ENCODE measurements around the gene TXNDC2.
"Not testable (repeated sequence)": the region's sequence is repeated elsewhere in the genome, so short reads cannot be mapped to it uniquely, and the experiment has no call there.

TXNDC2 gene

GRCh38 chr18:9885170-9886004 lies at the start of gene TXNDC2:
TXNDC2 (plus strand) TSS chr18:9885973; CDS start chr18:9886681, 708 bp downstream.
- no peak for DNase-seq

- DNase-seq = no peak
Observed at GRCh38 chr18:9838144-9838877, 47.5 kb upstream of the TXNDC2 start.

- no peak for DNase-seq
Observed at GRCh38 chr18:9839211-9839610, 46.6 kb upstream of the TXNDC2 start.

DNA sequence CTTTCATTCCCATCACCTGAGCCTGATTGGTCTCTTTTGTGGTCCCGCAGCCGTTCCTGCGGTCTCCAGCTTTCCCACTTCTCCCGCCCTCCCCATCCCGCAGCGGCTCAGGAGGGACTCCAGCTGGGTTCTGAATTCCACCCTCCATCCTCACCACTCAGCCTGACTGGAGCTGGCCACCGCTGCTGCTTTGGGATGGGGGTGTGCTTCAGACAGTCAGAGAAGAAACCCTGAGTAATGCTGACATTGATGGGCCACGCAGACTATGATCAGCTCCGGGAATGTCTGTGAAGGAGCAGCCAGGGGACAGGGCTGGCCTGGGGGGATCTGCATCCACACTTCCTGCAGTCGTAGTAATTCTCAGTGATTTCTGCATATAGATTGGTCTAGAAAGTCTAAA lies 45.9 kb upstream of the TXNDC2 start:
- DNase-seq = no peak

DNA sequence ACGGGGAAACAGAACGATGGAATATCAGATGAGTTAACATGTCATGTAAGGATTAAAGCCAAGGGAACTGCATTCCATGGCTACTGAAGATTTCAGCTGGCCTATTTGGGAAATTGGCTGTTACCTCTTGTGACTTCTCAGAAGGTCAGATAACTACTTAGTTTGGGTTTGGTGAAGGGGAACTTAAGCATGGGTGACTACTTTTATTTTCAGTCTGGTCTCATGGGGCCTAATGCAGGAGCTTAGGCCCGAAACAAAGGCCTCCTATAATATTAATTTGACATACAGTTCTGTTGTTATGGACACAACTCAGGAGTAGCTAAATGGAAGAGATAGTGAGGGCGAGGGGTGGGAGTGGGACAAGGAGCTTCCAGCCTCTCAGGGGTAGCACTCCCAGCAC lies 44.0 kb upstream of the TXNDC2 start:
- no peak for DNase-seq

- no peak for DNase-seq
Observed at GRCh38 chr18:9842448-9842847, 43.3 kb upstream of the TXNDC2 start.

GRCh38 chr18:9845256-9845655 lies 40.5 kb upstream of the TXNDC2 start:
- DNase-seq = no peak

- no peak for DNase-seq
Observed at GRCh38 chr18:9846162-9846925, 39.4 kb upstream of the TXNDC2 start.

- DNase-seq = no peak
Observed at GRCh38 chr18:9848170-9848879, 37.4 kb upstream of the TXNDC2 start.

- no peak for DNase-seq
Observed at GRCh38 chr18:9849407-9850283, 36.1 kb upstream of the TXNDC2 start.

DNA sequence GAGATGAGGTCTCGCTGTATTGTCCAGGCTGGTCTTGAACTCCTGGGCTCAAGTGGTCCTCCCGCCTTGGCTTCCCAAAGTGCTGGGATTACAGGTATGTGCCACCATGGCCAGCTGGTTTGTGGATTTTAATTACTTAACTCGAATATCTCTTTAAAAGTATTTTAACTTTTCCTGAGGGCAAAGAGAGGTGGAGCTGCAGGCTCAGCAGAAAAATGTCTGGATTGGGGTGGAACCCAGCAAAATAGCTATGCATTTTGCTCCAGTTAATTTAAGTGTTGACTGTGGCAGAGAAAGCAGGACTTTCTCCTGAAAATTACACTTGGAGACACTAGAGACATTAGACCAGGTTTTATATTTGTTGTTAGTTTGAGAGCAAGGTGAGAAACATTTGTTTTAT lies 35.5 kb upstream of the TXNDC2 start:
- DNase-seq = no peak

DNA sequence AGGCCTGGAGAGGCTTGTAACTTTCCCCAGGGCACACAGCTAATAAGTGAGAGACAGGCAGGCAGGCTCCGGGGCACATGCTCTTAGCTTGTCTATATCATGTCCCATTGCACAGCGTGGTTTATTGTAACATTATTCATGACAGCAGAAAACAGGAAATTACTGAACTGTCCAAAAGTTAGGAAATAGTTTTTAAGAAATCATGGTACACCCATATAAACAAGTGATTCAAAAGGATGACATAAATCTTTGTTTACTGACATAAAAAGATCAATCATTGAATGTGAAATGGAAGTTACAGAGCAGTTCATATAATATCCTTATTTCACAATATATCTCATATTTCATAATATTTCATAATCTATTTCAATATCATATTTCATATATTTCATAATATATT lies 34.3 kb upstream of the TXNDC2 start:
- no peak for DNase-seq

DNA sequence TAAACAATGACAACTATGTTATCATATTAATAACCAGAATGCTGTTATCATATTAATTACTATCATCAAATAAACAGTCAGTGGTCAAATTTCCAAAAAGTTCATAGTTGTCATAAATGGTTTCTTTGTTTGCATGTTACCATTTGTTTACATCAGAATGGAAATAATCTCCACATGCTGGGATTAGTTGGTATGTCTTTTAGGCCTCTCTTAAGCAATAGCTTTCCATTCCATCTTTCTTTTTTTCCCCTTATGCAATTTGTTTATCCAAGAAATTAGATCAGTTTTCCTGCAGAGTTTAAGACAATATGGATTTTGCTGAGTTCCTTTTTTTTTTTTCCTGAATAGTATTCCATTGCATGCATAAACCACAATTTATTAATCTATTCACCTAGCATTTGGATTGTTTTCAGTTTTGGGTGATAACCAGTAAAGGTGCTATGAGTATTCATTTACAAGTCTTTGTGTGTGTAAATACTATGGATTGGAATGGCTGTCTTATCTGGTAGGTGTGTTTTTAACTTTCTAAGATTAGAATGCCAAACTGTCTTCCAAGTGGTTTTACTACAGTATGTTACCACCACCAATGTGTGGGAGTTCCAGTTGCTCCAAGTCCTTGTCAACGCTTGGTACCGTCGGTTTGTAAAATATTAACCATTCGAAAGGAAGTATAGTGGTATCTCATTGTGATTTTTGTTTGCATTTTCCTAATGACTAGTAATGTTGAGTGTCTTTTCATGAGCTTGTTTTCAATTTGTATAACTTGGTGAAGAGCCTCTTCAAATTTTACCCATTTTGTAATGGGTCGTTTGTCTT lies 33.3 kb upstream of the TXNDC2 start:
- no peak for DNase-seq

- no peak for DNase-seq
Observed at GRCh38 chr18:9854801-9855676, 30.7 kb upstream of the TXNDC2 start.

DNA sequence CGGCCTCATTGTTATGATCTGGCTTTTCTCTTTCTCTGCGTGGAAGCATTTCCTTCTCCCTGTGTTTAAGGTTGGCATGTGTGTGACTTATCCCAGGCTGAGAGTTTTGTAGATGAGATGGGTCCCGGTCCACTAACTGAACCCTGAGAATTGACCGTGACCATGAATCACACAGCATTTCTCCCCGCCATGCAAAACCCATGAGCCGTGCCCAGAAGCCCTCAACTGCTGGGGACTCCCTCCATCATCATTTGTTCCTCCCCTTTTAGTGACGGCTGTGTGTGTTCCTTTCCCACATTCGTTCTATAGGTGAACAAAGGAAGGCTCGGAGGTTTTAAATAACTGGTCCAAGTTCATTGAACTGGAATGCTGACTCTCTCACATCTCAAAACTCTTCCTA lies 30.1 kb upstream of the TXNDC2 start:
- DNase-seq = no peak

DNA sequence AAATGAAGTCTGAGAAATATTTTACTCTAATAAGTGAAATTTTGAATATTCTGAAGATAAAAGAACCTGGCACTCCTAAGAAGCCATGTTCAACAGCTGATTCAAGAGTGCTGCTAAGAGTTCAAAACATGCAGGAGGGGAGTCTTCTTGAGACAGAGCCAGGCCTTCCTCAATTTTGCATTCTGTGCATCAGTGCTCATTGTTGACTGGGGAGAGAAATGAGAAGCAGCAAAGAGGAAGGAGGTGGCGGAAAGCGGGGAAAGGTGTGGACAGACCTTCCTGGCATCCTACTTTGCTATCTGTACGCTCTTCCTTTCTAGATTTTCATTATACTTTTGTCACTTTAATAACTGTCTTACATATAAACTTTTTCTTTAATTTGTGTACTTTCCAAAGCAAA lies 29.7 kb upstream of the TXNDC2 start:
- DNase-seq = no peak

DNA sequence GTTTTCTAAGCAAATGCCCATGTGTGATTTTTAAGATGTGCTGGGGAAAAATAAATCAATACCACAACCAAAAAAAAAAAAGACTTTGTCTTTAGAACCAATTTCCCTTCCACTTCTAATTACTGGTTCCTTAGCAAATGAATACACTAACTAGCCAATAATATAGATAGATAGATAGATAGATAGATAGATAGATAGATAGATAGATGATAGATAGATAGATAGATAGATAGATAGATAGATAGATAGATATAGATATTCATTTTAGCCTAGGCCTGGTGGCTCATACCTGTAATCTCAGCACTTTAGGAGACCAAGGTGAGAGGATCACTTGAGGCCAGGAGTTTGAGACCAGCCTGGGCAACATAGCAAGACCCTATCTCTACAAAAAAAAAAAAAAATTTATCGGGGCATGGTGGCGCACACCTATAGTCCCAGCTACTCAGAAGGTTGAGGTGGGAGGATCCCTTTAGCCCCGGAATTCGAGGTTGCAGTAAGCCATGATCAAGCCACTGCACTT lies 28.2 kb upstream of the TXNDC2 start:
- DNase-seq = not testable (repeated sequence)

DNA sequence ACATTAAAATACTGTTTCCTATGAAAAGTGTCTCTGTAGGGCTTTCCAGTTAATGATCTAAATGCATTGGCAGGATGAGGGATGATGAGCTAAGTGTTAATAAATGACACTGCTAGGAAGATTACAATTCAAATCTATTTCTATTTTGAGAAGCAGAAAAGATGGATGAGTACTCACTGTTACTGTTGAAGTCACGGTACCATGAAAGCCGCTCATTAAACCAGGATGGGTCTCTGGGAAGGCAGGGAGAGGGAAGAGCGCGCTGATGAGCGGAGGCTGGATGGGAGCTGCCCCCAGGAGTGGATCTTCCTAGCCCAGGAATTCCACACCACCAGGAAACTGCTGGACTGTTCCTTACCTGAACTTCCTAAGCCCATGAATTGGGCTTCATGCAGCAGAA lies 27.1 kb upstream of the TXNDC2 start:
- no peak for DNase-seq

DNA sequence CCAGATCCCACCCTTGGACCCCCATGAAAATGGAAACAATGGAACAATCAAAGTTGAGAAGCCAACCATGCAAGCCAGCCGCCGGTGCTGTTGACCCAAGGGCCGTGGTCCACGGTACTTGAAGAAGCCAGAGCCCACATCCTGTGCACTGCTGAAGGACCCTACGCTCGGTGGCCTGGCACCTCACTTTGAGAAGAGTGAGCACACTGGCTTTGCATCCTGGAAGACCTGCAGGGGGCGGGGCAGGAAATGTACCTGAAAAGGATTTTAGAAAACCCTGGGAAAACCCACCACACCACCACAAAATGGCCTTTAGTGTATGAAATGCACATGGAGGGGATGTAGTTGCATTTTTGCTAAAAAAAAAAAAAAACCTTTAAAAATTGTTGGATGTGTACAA lies 26.5 kb upstream of the TXNDC2 start:
- DNase-seq = no peak

DNA sequence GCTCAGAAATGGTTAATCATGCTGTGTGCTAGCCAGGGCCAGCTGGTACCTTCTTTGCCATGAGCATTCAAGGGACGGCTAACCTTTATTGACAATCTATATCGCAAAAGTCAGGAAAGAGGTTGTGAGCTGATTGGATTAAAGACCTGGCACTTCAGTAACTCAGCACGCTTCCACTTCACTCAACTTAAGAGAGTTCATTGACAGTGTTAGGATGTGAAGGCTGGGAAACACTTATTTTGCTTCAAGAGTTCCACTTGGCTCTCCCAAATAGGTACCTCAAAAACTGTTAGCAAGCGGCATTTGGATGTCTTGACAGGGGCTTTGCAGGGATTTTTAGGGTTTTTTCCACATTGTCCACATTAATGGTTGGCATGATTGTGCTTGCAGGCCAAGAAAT lies 25.1 kb upstream of the TXNDC2 start:
- DNase-seq = no peak
